Mammary epithelial cell (primary cell): ENCODE results near the gene SLIT3.

ENCODE experiments used
- CTCF ChIP-seq, 2 donors: IDR thresholded peaks in 1 of 2; conservative IDR thresholded peaks in 1 of 2; 2 replicates each; pipeline ENCODE4 v1.5.1; 2011 to 2012; ENCODE audit warnings: inconsistent platforms in 2 of 2, low read length in 2 of 2, mild to moderate bottlenecking in 2 of 2, control low read depth in 1 of 2, low read depth in 1 of 2; ENCODE audit not compliant: insufficient read depth in 1 of 2; ENCODE audit errors: extremely low read depth in 1 of 2
- EZH2 ChIP-seq: IDR thresholded peaks from 2 replicates; pipeline ENCODE4 v1.6.1; 2012; ENCODE audit warnings: low read length, inconsistent platforms, borderline replicate concordance

GRCh38 chr5:168822248-168822744 lies 478.6 kb downstream of the SLIT3 start:
- TF ChIP-seq CTCF (conservative IDR thresholded peaks at IDR 0.05 in 1 of 2, IDR thresholded peaks at IDR 0.05 in 1 of 2; ENCODE audit: extremely low read depth in 1 of 2, insufficient read depth in 1 of 2, low read depth in 1 of 2, low read length in 2 of 2) (no peak), EZH2 (no peak)
